GM21423 (cell line): ENCODE data around the gene GABRB2.

Experiments
- ATAC-seq: cut with Tn5 transposase; IDR thresholded peaks from one replicate; pipeline ENCODE4 v1.9.1; 2021; ENCODE audit warnings: mild to moderate bottlenecking, moderate library complexity; ENCODE audit not compliant: unreplicated experiment

GABRB2 gene

GRCh38 chr5:161481922-161482321 is 64.6 kb downstream of the GABRB2 start:
- peak; percentile 67 for ATAC-seq

DNA sequence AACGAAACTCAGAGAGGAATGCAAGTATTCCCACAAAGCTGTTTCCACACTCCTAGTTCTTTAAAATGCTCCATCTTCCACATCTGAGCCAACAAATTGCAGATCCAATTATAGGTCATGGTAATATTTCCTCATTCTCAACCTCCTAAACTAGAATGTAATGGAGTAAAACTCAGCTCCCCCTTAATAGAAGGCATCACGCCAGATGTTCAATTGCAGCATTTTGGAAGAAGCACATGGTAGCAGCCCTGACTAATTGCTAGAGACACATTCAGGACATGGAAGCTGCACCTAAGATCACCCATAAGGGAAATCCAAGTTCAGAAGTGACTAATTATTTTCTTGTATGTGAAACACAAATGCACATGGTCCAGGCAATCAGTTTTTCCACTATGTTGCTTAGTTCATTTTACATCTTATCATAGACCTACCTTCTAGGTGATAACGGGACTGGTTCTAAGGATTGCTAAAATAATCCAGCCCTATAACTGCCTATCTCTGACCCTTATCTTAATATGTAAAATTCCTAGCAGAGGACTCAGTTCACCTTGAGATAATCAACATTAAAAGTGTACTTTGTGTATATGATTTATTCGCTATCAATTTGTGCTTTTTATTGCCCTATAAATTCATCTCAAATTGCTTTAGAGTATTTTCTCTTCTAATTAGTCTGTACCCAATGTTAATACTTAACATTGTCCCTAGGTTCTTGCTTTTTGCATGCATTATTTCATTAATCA is 75.1 kb downstream of the GABRB2 start:
- ATAC-seq, result no peak

DNA sequence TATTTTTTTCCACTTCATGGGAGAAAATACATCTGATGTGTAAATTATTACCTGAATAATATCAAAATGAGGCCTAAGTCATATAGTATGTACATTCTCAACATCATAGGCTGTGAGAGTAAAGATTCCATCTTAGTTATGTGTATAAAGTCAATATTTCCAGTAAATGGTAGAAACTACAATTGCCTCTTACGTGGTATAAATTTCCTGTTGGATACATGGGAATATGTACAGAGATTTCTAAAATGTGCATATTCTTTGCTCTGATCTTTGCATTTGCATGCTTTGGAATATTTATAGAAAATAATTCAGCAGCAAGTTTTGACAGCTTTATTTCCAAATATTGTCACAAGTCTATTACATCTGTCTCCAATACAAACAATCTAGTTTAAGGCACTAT is 78.8 kb downstream of the GABRB2 start:
- no peak for ATAC-seq

DNA sequence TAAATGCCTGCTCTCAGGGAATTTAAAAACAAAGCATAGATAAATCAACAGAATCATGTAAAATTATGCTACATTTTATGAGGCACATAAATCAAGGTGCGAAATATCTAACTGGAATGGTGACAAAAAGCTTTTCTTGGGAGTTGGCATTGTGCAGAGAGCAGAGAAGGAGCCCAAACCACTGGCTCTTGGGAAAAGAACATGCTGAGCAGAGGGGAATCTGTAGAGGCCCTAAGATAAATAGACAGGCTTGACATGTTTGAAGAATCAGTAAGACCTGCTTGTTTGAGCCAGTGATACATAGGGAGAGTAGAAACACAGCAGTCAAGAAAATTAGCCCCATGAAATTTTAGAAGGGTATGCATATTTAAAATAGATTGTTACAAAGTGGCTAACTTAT is 85.8 kb downstream of the GABRB2 start:
- no peak for ATAC-seq

GRCh38 chr5:161446655-161447054 is 99.9 kb downstream of the GABRB2 start:
- no peak for ATAC-seq

GRCh38 chr5:161442471-161442870 is 104.1 kb downstream of the GABRB2 start:
- ATAC-seq, result no peak

DNA sequence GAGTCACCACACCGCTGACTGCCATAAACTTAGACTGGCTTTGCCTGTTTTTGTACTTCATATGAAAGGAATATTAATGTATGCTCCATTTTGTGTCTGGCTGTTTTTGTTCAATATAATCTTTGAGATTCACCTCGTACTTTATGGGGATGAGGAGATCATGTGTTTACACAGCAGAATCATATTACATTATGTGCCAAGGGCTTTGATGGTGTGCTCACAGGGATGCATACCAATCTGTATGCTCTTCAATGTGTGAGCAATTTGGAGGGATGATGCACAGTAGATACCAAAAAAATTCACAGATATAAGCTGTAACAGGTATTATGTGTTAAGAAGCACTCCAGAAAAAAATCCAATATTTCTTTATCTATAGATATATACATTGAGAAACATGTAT is 113.7 kb downstream of the GABRB2 start:
- no peak for ATAC-seq

DNA sequence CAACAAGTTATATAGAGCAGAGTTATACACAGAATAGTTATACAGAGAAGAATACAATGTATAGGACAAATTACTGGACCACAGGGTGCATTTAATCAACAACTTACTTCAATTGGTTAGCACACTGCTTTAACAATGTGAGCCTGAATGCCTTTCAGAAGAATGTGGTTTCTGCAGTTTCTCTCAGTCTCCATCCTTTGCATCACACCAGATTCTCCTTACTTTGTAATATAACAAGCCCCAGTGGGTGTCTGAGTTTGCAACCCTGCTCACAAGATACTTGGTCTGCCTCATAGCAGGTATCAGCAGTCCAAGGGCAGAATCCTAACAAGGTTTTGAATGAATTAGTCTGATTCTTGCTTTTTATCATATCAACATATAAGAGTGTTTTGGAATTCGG is 114.6 kb downstream of the GABRB2 start:
- no peak for ATAC-seq

DNA sequence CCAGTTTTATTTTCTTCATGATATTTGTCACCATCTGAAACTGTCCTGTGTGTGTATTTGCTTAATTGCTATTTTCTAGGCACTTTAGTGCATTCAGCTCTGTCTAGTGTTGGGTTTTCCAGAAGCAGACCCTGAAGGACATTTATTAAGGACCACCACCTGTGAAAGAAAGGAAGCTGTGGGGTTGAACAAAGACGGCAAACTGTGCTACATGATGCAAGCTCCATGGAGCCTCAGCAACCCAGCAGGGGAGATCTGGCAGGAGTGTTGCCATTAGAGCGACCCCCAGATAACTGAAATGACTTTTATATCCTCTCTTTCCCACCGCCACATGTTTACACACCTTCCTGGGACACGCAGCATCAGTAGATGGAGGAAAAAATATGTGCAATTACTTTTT is 125.5 kb downstream of the GABRB2 start:
- no peak for ATAC-seq

DNA sequence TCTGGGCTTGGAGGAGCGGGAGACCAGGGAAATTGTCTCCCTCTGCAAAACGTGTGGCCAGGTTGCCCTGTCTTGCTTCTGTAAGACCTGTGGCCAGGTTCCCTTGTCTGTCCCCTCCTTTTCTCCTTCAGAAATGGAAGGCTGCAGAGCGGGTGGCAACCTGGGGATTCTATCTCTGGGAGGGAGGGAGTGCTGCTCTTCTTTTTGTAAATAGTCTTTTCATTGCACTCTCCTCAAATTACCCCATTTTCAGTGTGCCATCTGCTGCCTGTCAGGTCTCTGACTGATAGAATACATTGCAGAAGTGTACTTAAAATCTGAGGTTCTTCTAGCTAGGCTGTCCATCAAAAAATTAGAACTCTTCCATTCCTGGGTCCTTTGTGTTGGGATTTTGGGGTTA is 126.0 kb downstream of the GABRB2 start:
- ATAC-seq, result no peak

GRCh38 chr5:161414896-161415295 is 131.6 kb downstream of the GABRB2 start:
- ATAC-seq, result no peak

DNA sequence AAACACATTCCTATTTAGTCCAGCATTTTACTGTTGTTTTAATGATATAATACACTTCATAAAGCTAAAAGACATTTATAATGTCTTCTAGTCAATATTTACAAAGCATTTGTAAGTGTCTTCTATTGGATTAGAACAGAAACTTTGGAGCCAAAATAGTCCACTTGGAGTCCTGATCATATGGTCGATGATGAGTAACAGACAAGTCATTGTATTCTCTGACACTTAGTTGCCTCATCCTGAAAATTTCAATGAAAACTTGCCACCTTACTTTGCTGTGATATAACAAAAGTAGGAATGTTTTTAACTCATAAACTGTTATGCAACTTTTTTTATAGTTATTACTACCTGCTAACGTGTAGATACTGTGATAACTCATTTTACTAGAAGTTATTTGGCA is 132.5 kb downstream of the GABRB2 start:
- no peak for ATAC-seq

GRCh38 chr5:161412792-161413191 is 133.7 kb downstream of the GABRB2 start:
- no peak for ATAC-seq

DNA sequence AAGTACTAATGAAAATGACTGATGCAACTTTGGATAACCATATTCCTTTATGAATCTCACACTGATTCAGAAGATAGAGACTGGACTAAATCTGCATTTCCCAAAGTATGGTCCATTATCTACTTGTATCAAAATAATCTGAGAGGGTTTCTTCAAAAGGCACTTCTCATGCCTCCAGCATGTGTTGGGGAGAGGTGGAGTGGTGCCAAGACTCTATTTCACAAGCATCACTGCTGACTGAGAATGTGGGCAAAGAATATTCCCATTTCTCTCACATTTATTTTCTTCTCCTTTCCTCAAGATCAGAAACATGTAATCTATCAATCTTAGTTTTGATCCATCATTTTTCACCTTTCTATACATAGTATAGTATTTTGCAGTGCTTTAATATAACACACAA is 135.4 kb downstream of the GABRB2 start:
- ATAC-seq, result no peak

GRCh38 chr5:161410640-161411039 is 135.9 kb downstream of the GABRB2 start:
- no peak for ATAC-seq

- no peak for ATAC-seq
Observed at GRCh38 chr5:161409471-161409870, 137.1 kb downstream of the GABRB2 start.

DNA sequence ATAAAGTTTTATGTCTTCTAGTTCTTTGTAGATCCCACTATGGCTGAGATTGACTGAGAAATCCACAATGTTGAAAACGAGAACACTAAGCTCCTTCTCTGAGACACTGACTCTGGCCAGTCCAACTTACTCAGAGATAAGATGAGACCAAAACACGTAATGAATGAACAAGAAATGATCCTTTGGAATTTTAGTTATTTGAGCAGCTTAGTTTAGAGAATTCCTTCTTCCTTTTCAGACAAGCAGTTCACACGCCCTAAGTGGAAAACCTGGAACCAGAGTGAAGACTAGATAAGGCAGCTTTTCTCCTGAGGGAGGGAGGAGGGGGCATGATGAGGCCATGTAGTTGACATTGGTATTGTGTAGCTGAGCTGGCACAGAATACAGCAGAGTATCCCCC is 139.6 kb downstream of the GABRB2 start:
- ATAC-seq, result no peak

DNA sequence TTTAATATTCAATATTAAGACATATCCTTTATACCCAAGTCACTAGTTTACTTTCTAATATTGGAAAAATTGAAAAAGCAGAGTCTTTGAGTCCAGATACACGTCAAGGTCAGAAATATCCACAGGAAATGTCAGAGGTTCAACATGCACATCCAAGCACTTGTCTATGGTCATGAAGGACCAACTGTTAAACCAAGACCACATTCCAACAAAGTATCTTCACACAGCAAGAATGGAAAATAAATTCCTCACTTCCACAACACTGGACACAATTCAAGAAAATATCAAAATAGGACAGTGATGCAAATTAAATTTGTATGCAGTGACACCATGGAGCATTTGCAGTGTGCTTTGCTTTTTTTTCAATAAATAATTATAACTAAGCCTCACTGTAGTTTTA is 142.5 kb downstream of the GABRB2 start:
- no peak for ATAC-seq

- ATAC-seq, result no peak
Observed at GRCh38 chr5:161403121-161403520, 143.4 kb downstream of the GABRB2 start.

GRCh38 chr5:161400583-161400982 is 145.9 kb downstream of the GABRB2 start:
- no peak for ATAC-seq

GRCh38 chr5:161399996-161400562 is 146.4 kb downstream of the GABRB2 start:
- no peak for ATAC-seq

DNA sequence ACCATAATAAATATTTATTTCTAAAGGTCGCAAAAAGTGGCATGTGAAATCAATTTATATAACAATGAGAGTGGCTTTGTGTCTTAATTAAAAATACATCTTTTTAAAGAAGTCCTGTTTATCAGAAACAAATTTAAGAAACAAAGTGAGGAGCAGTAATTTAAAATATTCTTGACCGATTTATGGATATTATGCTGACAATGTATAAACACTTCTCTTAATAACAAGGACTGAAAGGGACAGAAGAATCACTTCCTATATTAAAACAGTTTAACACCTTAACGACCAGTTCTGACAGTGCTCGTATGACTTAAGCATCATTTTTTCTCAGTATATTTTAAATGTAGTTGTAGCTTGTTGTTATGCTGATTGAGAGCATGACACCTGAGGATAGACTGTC is 149.1 kb downstream of the GABRB2 start:
- ATAC-seq, result no peak

DNA sequence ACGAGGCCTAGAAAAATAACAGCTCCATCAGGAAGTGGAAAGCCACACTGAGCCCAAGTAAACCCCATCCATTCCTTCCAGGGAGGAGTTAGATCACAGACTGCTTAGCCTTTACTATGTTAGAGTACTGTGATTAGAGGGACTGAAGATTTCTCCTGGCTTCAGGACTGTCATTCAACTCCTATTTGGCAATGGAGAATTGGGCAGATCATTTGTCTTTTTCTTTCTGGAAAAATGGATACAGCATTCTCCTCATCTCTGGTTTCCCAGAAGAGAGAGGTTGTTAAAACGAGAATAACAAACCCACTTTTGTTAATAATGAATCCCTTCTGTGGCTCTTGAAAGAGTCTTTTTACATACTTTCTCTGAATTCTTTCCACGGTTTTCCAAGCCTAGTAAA is 150.4 kb downstream of the GABRB2 start:
- no peak for ATAC-seq
